Measurements from ENCODE around the gene SRGAP1. TPM values are rescaled to one million over a fixed set of nuclear protein-coding genes. Genes with fewer than 3 reads are reported as not detected.

Gene SRGAP1
- total RNA-seq, 1 donor from 2014 or later, result 7.4 TPM

DNA sequence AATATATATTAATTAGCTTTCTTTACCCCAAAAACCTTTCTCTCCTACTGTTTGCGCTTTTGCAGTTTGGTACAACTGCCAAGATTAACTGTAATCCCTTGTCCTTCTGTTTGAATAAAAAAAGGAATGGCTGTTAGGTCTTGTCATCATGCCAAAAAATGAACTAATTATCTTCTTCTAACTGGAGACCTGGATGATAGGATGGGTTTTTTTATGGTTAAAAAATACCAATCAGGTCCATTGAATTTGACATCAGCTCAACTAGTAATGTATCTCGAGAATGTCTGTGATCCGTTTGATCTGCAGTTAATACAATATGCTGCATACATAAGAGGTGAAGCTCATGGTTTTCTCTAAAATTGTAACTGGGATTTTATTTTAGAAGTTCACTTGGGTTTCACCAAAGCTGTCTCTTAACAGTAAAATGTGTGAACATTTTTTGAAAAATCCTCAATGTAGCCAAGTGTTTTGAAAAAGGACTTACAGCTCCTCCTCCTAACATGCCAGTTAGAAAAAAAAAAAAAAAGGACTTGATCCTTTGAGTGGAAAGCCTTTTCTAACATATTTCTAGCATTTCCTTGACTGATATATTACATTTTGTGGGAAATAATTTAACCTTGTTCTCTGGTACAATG is 96.8 kb downstream of the SRGAP1 start:
- no peak for DNase-seq (ENCODE audit: extremely low spot score in 2 of 2)
- no peaks in the 10 kb centered on the region for H3K36me3 ChIP-seq
- H3K4me1 ChIP-seq, result no peaks in the 10 kb centered on the region
- TF ChIP-seq POLR2A (IDR thresholded peaks at IDR 0.05) (no peak), CTCF (IDR thresholded peaks at IDR 0.05) (no peak), POLR2AphosphoS5 (IDR thresholded peaks at IDR 0.05; ENCODE audit: insufficient read depth in 1 of 2, low read depth in 1 of 2) (no peak)
- no peaks in the 10 kb centered on the region for H3K27me3 ChIP-seq
- intact Hi-C loops (cut with DNase I), result no loop called here
- no peak overlapping the region for H3K27ac ChIP-seq
- H3K4me3 ChIP-seq, result no peak overlapping the region
- H3K9me3 ChIP-seq, result no peaks in the 10 kb centered on the region

GRCh38 chr12:63941879-63942278 is 97.4 kb downstream of the SRGAP1 start:
- TF ChIP-seq POLR2A (IDR thresholded peaks at IDR 0.05), result no peak
- TF ChIP-seq CTCF (IDR thresholded peaks at IDR 0.05), result no peak
- TF ChIP-seq POLR2AphosphoS5 (IDR thresholded peaks at IDR 0.05; ENCODE audit: insufficient read depth in 1 of 2, low read depth in 1 of 2), result no peak
- H3K9me3 ChIP-seq, result no peaks in the 10 kb centered on the region
- no peaks in the 10 kb centered on the region for H3K36me3 ChIP-seq
- H3K4me1 ChIP-seq, result no peaks in the 10 kb centered on the region
- no peaks in the 10 kb centered on the region for H3K27me3 ChIP-seq
- no peak overlapping the region for H3K4me3 ChIP-seq
- intact Hi-C loops (cut with DNase I), result no loop called here
- no peak for DNase-seq (ENCODE audit: extremely low spot score in 2 of 2)
- H3K27ac ChIP-seq, result no peak overlapping the region

DNA sequence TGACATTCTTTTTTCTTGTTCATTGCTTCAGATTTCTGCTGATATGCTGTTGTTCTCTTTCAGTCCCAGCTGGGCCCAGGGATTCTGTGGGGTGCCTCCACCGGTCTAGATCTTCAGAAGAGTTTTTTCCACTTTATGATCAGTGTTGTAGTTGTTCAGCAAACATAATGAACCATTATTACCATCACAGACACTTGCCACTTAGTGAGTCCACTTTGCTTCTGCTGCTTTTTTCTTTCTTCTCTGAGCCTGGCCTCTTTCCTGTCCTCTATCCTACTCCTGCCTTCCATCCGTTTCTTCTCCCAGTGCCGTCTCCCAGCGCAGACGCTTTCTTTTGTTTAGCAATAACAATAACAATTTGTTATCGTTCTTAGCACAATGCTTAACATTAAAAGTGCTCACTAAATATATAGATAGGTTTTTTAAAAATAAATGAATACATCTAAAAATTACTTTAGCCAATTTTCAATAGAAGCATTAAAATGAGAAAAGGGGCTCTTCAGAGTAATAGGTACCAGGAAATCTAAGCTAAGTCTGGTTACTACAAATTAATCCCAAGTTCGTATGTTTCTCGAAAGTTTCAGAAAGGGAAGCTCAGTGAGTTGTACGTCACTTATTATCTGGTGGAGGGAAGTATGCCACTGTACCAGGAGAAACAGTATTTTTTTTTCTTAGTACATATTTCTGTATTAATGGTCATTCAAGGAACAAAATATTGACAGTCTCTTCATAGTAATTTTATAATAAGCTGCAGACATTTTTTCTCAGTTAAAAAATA is 98.2 kb downstream of the SRGAP1 start:
- Histone ChIP-seq H3K27me3 (no peaks in the 10 kb centered on the region), H3K36me3 (no peaks in the 10 kb centered on the region), H3K4me3 (no peak overlapping the region), H3K9me3 (no peaks in the 10 kb centered on the region), H3K27ac (no peak overlapping the region), H3K4me1 (no peaks in the 10 kb centered on the region)
- intact Hi-C loops (cut with DNase I), result no loop called here
- DNase-seq (ENCODE audit: extremely low spot score in 2 of 2), result no peak
- TF ChIP-seq CTCF (IDR thresholded peaks at IDR 0.05) (no peak), POLR2AphosphoS5 (IDR thresholded peaks at IDR 0.05; ENCODE audit: insufficient read depth in 1 of 2, low read depth in 1 of 2) (no peak), POLR2A (IDR thresholded peaks at IDR 0.05) (no peak)

DNA sequence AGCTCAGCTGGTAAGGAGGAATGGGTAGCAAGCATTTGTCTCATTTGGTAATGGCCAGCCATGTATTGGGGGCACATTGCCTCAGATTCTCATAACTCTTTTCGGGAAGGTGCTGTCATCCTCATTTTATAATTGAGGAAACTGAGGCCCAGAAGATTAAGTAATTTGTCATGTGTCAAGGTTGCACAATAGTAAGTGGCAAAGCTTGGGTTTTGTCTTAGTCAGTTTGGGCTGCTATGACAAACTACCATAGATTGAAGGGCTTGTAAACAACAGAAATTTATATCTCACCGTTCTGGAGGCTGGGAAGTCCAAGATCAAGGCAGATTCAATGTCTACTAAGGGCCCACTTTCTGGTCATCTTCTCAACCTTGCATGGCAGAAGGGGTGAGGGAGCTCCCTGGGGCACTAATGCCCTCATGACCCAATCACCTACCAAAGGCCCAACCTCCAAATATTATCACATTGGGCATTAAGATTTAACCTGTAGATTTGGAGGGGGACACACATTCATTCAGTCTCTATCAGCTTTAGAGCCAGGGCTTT is 99.6 kb downstream of the SRGAP1 start:
- no peak overlapping the region for H3K4me3 ChIP-seq
- intact Hi-C loops (cut with DNase I), result no loop called here
- no peaks in the 10 kb centered on the region for H3K36me3 ChIP-seq
- no peaks in the 10 kb centered on the region for H3K4me1 ChIP-seq
- DNase-seq (ENCODE audit: extremely low spot score in 2 of 2), result no peak
- TF ChIP-seq POLR2A (IDR thresholded peaks at IDR 0.05) (no peak), CTCF (IDR thresholded peaks at IDR 0.05) (no peak), POLR2AphosphoS5 (IDR thresholded peaks at IDR 0.05; ENCODE audit: insufficient read depth in 1 of 2, low read depth in 1 of 2) (no peak)
- no peaks in the 10 kb centered on the region for H3K27me3 ChIP-seq
- no peaks in the 10 kb centered on the region for H3K9me3 ChIP-seq
- H3K27ac ChIP-seq, result no peak overlapping the region

All from vagina (tissue), 2 donors.